Measurements from ENCODE around the gene ERICH2.
A peak's percentile ranks its signal among the peaks of the same experiment; 100 is the strongest.

Gene ERICH2

DNA sequence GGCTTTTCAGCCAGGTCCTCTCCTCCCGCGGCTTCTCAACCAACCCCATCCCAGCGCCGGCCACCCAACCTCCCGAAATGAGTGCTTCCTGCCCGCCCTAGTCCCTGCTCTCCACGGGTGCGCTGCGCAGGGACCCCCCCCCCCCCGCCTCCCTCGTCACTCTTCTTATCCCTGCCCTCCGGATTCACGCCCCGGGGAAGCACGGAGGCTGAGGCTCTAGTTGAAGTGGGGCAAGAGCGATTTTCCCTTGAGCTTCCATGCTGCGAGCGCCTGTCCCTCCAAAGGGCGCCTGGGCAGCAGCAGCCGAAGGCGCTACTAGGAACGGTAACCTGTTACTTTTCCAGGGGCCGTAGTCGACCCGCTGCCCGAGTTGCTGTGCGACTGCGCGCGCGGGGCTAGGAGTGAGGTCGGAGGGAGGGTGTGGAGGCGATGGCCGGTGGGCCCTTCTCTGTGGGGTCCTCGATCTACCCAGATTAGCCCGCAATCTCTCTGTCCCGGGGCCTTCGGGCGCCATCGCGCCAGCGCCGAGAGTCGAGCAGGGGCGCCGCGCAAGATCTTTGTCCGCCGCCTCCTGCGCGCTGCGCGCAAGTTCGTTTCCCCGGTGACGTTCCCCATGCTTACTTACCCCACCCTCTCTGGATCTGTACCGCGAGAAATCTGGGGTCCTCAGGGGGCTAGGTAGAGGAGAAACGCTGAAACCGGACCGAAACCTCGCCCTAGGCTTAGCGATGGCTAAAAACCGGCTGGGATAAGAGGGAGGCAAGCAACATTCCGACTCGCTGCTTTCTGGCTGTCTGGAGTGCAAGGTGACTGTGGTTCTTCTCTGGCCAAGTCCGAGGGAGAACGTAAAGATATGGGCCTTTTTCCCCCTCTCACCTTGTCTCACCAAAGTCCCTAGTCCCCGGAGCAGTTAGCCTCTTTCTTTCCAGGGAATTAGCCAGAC is 47.2 kb downstream of the ERICH2 start:
- DNase-seq = peak in 1 of 2 experiments; percentile 48

GRCh38 chr2:170818036-170818751 is 48.0 kb downstream of the ERICH2 start:
- no peak for DNase-seq

DNA sequence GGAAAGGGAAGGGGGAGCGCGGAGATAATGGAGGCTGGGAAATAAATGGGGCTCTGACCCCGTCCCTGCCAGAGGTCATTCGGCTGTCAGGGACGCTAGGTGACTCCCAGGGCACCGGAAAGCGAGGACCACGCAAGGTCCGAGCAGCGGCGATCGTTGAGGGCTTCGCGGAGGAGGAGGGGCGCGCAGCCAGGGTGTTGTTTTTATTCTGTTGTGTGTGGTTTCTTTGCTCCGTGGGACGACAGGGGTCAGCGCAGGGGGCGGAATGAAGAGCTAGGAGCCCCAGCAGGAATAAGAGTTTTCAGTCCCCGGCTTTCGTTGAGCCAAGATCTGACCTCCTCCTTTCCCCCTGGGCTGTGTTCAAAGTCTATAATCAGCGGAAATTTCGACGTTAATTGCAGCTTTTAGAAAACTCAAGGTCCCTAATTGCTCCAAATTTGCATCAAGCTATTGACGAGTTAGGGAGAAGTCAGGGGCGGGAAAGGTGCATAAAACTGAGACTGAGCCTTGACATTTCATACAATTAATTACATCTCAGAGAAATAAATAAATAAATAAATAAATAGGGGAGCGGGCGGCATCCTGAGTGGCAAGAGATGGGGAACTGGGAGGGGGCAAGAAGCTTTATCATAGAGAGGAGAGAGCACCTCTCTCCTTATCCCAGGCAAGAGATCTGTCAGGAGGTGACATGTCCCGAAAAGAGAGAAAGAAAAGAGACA is 48.7 kb downstream of the ERICH2 start:
- no peak for DNase-seq

DNA sequence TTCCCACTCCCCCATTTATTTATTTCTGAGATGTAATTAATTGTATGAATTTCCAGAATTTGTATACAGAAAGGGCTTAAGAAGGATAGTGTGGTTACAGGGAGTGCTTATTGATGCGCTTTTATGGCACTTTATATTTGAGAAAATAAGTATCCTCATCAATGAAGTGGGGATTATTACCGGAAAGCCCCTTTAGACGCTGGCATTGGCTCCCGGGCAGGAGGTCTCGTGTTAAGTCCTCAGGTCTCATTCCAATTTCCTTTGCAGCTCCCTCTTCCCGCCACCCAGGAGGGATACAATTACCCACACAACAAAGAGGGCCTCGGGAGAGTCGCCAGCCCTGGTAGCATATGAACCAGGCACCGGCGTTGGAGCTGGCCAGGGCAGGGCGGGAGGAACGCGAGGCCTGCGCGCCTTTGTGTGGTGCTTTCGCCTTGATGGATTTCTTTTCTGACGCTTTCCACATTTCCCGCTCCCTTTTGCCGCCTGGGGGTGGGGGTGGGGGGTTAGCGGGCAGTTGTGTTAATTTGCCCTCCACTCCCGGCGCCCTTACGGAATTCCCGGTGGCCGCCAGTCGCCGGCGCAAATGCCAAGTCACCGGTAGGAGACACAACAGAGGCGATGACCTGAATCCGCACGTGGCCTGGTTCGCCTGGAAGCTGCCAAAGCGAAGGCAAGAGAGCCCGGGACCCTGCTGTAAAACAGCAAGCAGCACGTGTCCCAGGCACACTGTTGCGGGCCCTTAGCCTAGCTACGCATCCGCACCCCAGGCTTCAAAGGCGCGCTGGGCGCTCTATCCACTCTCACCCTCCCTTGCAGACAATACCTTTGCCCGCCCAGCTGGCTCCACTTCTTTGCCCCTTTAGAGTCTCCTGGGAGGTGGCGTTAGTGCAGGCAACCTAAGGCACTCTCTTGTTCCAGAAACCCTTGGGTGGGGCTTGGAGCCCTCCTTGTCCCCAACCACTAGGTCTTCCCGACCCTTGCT is 49.8 kb downstream of the ERICH2 start:
- no peak for DNase-seq

DNA sequence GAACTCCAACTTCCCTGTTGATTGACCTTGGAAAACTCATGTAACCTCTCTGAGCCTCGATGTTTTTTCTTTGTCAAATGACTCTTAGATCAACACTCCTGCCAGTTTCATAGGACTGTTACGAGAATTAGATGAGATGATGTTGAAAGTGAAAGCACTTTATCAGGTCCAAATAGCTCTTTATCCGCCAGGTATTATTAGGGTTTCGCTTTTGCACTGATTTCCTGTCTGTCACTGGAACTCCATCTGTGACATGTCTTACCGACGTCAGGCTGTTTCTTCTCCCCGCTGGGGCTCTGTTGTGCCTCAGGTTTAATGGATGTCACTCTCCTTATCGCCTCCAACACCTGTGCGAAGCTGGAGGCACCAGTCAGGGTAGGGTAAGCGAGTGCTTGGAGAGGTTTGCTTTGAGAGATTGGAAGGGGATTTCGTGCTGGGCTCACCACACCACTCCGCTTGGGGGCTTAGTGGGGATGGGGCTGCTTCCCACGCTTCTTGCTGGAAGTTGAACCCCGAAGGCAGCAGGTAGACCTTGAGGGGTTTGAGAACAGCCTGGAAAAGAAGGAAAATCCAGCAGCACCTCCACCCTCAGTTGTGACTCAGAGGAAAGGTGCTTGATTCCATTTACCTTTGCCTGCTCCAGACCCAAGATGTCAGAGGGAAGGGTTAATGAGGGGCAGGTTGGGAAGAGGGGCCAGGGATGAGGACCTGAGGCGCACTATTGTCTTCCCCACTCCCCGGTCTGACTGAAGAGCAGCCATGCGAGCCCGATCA is 50.8 kb downstream of the ERICH2 start:
- no peak for DNase-seq

DNA sequence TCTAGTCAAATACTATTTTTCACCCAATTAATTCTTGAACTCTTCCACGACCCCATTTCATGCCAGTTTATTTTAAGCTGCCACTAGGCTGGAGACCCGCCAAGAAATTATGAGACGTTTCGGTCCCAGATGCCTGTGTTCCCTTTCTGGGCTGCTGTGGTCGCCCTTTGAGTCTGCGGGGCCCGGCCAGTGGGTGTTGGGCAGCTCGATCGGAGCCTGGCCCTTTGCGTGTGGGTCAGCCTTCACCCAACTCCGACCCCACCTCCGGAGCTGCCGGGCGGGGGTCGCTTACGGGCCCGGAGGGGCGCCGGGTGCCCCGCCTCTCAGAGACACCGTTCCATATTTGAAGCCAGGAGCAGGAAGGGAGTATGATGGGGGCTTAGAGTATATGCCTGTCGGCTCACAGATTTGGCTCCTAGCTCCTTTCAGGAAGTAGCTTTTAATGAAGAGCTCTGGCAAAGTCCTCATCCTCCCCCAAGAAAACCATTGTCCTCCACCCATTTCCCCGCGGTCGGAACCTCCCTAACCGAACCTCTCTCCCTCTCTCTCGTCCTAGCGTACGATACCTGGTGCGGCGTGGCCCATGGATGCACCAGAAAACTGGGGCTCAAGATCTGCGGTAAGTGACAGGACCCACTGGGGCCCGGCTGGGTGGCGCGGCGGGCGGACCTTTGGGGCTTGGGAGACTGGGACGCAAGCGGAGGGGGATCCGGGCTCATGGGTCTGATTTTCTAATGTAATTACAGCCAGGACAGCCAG is 51.5 kb downstream of the ERICH2 start:
- peak in 1 of 2 experiments; percentile 14 for DNase-seq

GRCh38 chr2:170822290-170823087 is 52.3 kb downstream of the ERICH2 start:
- DNase-seq = no peak

GRCh38 chr2:170823088-170823897 is 53.1 kb downstream of the ERICH2 start:
- DNase-seq = no peak

DNA sequence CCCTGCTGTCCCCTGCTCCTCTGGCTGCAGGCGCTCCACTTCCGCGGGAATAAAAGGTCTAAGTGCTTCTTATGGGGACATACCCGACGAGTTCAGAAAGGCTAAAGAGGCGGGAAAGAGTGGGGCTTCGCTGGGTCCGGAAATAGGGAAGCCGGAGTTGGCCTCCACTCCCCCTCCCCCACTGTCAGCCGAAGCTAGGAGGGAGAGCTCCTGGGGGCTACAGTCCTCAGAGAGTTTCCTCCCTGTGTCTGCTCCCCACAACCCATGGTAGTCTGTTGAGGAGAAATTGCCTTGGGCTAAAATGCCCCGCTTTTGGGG is 53.7 kb downstream of the ERICH2 start:
- DNase-seq = no peak

DNA sequence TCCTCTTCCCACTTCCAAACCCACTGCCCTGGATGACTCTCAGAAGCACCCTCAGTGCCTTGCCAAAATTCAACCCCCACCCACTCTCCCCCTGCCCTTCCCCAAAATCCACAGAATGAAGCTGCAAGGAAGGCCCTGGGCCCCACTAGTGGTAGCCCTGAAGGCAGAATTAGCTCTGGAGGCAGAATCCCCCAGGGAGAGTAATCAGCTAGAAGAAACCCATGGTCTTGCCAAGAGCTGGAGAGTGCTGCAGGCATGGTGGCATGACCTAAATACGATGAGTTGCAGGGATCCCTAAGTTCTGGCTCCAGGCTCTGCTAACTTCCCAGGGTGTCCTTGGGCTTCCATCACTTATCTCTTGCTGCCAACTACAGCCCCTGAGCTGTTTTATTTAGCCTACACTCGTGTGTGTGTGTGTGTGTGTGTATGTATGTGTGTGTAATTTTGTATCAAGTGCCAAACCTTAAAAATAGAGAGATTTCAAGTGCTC is 54.4 kb downstream of the ERICH2 start:
- DNase-seq = peak in 1 of 2 experiments; percentile 52

- DNase-seq = no peak
These were observed 57.8 kb downstream of the ERICH2 start for GRCh38 chr2:170827841-170828532.

- no peak for DNase-seq
These were observed 58.3 kb downstream of the ERICH2 start for GRCh38 chr2:170828533-170828916.

DNA sequence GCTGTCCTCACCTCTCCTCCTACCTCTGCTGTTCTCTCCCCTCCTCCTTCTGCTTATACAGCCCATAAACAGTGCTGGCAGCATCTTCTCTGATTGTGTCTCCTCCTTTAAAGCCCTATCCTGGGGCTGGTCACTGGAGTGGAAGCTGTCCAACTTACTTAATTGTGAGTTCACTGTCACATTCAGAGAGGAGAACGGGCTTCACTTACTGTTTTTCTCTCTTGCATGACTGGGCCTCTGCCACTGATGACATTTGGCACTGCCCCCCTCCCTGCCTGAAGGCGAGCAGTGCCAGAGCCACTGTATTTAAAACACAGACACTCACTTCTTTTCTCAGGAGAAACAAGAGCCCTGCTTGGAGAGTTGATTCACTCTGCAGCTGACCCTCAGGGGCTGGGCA is 58.9 kb downstream of the ERICH2 start:
- DNase-seq = no peak

DNA sequence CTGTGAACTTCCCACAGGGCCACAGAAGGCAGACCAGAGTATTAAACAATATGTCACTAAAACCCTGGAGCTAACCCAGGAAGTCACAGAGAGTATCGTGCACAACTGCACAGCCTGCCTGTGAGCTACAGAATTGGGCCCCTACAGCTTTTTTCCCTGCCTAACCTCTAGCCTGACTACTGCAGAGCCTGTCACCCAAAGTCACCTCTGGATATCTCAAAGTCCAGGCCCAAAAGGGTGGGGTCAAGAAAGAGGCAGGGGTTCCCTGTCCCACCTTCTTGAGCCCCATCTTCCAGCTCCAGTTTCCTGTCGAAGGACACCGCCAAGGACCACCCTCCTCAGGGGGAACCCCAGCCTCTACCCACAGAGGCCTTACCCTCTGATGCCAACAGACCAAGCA is 60.0 kb downstream of the ERICH2 start:
- no peak for DNase-seq

DNA sequence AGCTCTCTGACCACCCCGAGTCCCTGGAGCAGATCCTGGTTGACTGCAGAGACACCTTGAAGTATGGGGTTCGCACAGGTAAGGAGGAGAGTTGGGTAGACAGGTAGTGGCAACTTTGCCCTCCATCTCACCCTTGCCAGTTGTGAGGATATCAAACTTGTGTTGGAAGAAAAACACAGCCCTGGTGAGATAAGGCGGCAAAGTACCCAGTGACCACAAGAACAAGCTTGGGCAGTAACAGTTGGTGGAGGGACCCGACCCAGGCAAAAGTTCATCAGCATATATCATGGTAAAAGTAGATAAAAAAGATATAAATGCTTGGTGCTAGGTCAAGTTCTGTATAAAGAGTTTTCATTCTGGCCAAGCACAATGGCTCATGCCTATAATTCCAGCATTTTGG is 60.9 kb downstream of the ERICH2 start:
- no peak for DNase-seq

DNA sequence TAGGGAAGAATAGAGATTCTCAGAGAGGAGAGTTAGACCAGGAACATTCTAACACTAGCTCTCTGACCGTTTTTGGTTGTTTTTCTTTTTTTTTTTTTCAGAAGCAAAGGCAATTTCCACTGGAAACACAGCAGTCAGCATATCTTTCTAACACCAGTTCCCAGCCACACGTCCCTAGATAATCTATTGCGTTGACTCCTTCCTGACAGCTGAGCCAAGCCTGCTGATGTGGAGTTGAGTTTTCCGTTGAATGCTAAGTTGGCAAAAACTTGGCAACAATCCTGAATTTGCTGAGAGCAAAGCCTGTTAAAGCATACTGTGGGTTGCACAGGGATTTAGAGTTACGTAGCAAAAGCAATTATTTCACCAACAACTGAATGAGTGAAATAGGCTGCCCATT is 65.8 kb downstream of the ERICH2 start:
- no peak for DNase-seq

DNA sequence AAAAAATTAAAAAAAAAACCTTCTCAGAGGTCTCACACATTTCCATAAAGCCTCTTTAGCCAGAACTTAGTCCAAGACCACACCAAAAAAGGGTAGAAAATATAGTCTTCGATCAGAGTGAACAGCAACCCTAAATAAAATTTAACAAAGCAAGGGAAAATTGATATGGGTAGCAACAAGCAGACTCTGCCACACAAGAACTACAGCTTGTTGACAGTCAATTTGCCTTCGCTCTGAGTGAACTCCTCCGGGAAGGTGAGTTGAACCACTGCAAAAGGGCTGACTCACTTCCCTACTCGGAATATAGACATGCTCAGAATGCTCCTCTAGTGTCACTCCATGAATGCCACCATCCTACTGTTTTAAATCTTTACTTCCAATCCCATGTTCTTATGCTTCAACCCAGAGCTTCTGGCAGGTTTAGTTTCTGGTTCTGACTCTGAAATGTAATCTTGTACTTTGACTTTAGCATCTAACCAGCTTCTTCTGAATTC is 70.6 kb downstream of the ERICH2 start:
- no peak for DNase-seq

DNA sequence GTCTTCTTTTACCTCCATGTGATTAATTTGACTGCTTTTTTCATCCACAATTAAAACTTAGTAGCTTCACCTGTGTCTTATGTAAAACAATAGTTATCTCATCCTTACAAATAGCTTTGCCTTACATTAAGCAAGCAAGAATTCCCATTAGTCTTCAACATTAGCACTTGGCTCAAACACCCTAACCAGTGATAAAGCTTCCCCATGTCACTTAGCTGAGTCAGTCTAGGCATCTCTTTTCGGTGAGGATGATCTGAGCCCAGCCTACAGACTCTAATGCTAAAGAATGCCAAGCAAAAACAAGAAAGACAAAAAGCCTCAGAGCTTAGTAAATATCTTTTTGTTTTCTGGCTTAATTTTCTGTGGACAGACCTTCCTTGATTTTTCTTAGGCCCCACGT is 72.6 kb downstream of the ERICH2 start:
- DNase-seq = no peak
